Activated CD8-positive, alpha-beta T cell treated with anti-CD3 and anti-CD28 coated beads for 36 hours (primary cell): Measurements from ENCODE around the gene GNGT2. TPM values are rescaled to one million over a fixed set of nuclear protein-coding genes. Genes with fewer than 3 reads are reported as not detected.
A peak's percentile ranks its signal among the peaks of the same experiment; 100 is the strongest.

Experiments
- ATAC-seq: fragments of 200-7000 bp; cut with Tn5 transposase; one replicate; pipeline ENCODE4 v1.10.0; 2021; ENCODE audit warnings: mild to moderate bottlenecking, moderate library complexity
- CTCF ChIA-PET: fragments of 350-600 bp; sonication (Branson Sonifier 250); formaldehyde crosslinking; loops from one replicate; lab custom pipeline; 2021; ENCODE audit warnings: antibody characterized with exemption; lab: Charles Lee
- POLR2A ChIA-PET: fragments of 350-600 bp; sonication (Branson Sonifier 250); formaldehyde crosslinking; loops from one replicate; lab custom pipeline; 2021; ENCODE audit warnings: antibody characterized with exemption; lab: Charles Lee
- DNase-seq: peaks from one replicate; pipeline ENCODE4 v3.0.0-alpha.2; 2020
- H3K27ac Mint-ChIP-seq: one replicate; pipeline ENCODE4 v1.8.0; 2021; ENCODE audit warnings: mild to moderate bottlenecking, mixed read lengths
- H3K27me3 Mint-ChIP-seq: one replicate; pipeline ENCODE4 v1.8.0; 2021; ENCODE audit warnings: mixed read lengths
- H3K36me3 Mint-ChIP-seq: one replicate; pipeline ENCODE4 v1.8.0; 2021; ENCODE audit warnings: low read depth, mixed read lengths
- H3K4me1 Mint-ChIP-seq: one replicate; pipeline ENCODE4 v1.8.0; 2021; ENCODE audit warnings: low read depth, mixed read lengths
- H3K4me3 Mint-ChIP-seq: one replicate; pipeline ENCODE4 v1.8.0; 2021; ENCODE audit warnings: mild to moderate bottlenecking, moderate library complexity, mixed read lengths
- H3K9me3 Mint-ChIP-seq: one replicate; pipeline ENCODE4 v1.8.0; 2021; ENCODE audit warnings: mixed read lengths
- intact Hi-C: fragments of 100-400 bp; cut with micrococcal nuclease; formaldehyde crosslinking; loops from one replicate; pipeline ENCODE4 v1.10.0; 2022
- total RNA-seq, 2 experiments: library from RNA; stranded (reverse); gene quantifications; one replicate each; pipeline ENCODE4 v1.2.3, GENCODE V29; 2021
- TF ChIP-seq, protein P1 (sequence below): fragments of 200-600 bp; IDR thresholded peaks from one replicate; pipeline ENCODE4 v1.8.0; 2022; ENCODE audit warnings: antibody characterized with exemption, mild to moderate bottlenecking

GNGT2 gene
- total RNA-seq, 2 experiments from 2014 or later: 21.7 to 23.9 TPM

DNA sequence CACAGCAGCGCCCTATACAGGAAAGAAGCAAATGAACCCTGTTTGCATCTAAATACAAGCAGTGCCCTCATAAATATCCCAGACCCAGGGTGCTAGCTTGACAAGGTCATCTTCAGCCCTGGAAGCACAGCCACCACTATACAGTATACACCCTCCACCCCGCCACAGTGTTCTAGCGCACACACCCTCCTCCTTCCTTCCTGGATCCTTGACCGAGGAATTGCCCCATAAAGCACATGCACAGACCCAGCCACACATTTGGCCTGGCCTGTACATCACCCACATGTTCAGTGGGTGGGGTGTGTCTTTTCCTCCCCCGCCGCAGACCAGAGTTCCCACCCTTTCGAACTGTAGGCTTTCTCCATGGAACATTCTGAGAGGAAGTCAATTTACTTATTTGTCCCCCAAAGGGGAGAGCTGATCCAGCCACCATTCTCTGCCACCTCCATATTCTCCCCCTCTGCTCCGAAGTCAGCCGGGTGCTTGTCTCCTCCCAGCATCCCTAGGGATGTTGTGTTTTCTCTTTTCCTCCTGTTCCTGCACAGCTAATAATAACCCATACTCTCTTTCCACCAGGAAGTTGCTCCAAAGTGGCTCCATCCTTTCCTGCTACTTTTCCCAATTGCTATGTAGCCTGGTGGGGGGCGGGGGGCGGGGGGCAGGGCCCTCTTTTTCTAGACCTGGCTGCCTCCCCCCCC is 6.7 kb upstream of the GNGT2 start:
- CTCF ChIA-PET: interaction anchor here (0.9 to 1.0 kb wide), 3 partner anchors 11 to 74 kb away, joined by 3 read pairs; no protein-coding TSS in a partner anchor
- TF ChIP-seq, protein P1, sequence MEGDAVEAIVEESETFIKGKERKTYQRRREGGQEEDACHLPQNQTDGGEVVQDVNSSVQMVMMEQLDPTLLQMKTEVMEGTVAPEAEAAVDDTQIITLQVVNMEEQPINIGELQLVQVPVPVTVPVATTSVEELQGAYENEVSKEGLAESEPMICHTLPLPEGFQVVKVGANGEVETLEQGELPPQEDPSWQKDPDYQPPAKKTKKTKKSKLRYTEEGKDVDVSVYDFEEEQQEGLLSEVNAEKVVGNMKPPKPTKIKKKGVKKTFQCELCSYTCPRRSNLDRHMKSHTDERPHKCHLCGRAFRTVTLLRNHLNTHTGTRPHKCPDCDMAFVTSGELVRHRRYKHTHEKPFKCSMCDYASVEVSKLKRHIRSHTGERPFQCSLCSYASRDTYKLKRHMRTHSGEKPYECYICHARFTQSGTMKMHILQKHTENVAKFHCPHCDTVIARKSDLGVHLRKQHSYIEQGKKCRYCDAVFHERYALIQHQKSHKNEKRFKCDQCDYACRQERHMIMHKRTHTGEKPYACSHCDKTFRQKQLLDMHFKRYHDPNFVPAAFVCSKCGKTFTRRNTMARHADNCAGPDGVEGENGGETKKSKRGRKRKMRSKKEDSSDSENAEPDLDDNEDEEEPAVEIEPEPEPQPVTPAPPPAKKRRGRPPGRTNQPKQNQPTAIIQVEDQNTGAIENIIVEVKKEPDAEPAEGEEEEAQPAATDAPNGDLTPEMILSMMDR: no peak
- Mint-ChIP-seq H3K9me3 (no peaks in the 10 kb centered on the region), H3K27me3 (no peaks in the 10 kb centered on the region), H3K4me1 (peaks cover 76% of the 10 kb centered on the region), H3K27ac (peak overlapping the region; percentile 83), H3K4me3 (peak overlapping the region; percentile 45), H3K36me3 (peaks cover 71% of the 10 kb centered on the region)
- DNase-seq: no peak
- intact Hi-C loops: no loop called here
- POLR2A ChIA-PET: interaction anchor here (0.7 to 5.8 kb wide), 8 partner anchors 8 to 25 kb away, joined by 3 to 52 read pairs (median 8); no protein-coding TSS in a partner anchor
- ATAC-seq: no peak

DNA sequence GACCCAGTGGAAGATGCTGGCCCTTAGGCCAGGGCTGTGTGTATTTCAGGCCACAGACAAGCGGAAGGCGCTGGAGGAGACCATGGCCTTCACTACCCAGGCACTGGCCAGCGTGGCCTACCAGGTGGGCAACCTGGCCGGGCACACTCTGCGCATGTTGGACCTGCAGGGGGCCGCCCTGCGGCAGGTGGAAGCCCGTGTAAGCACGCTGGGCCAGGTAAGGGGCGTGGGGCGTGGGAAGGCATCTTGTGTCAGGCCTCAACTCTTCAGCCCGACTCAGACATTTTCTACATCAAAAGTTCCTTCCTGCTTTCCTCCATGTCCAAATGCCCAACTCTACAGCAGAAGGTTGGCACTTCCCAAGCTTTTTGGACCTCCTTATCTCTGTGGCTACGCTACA is 6.1 kb upstream of the GNGT2 start:
- ATAC-seq (no peak), DNase-seq (no peak)
- intact Hi-C loops: no loop called here
- H3K4me3 Mint-ChIP-seq: peak overlapping the region; percentile 45
- peak overlapping the region; percentile 89 for H3K27ac Mint-ChIP-seq
- no peaks in the 10 kb centered on the region for H3K27me3 Mint-ChIP-seq
- peaks cover 75% of the 10 kb centered on the region for H3K4me1 Mint-ChIP-seq
- no peaks in the 10 kb centered on the region for H3K9me3 Mint-ChIP-seq
- TF ChIP-seq, protein P1: no peak
- ChIA-PET POLR2A (interaction anchor here (0.7 to 5.8 kb wide), 6 partner anchors 8 to 24 kb away, joined by 3 to 52 read pairs (median 6); no protein-coding TSS in a partner anchor), CTCF (interaction anchor here (1.0 kb wide), 1 partner anchor 11 kb away, joined by 3 read pairs; no protein-coding TSS in a partner anchor)
- peaks cover 68% of the 10 kb centered on the region for H3K36me3 Mint-ChIP-seq

DNA sequence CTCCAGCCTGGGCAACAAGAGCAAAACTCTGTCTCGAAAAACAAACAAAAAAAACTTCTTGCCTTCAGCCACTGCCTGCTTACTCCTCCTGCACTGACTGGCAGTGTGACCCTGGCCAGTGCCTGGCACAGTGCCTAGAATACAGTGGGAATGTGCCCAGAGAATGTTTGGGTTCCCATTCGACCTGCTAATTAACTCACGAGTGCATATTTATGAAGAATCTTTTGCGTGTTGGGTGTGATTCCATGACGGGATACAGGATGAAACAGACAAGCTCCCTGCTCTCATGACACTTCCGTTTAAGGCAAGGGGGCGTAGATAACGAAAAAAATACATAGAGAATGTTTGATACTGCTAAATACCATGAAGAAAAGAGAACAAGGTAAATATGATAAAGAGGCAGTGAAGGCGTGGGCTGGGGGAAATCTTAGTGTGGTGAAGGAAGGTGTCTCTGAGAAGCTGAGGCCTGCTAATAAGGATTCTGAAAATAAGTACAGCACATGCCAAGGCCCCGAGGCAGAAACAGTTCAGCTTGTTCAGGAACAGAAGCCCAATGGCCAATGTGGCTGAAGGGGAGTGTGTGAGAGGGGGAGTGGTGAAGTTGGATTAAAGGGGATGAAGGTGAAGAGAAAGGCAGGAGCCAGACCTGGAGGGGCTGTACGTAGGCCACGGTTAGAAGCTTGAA is 4.4 kb upstream of the GNGT2 start:
- H3K27ac Mint-ChIP-seq: peak overlapping the region; percentile 91
- ChIA-PET CTCF (interaction anchor here (0.9 to 8.9 kb wide), 5 partner anchors 9 to 35 kb away, joined by 3 to 58 read pairs (median 9); partner anchors contain the start of gene PHOSPHO1), POLR2A (interaction anchor here (0.6 to 5.8 kb wide), 10 partner anchors 10 to 36 kb away, joined by 3 to 52 read pairs (median 6); no protein-coding TSS in a partner anchor)
- no peaks in the 10 kb centered on the region for H3K27me3 Mint-ChIP-seq
- H3K36me3 Mint-ChIP-seq: peaks cover 66% of the 10 kb centered on the region
- DNase-seq (peak; percentile 80), ATAC-seq (no peak)
- H3K9me3 Mint-ChIP-seq: no peaks in the 10 kb centered on the region
- TF ChIP-seq, protein P1: no peak
- peaks cover 77% of the 10 kb centered on the region for H3K4me1 Mint-ChIP-seq
- intact Hi-C loops: no loop called here
- H3K4me3 Mint-ChIP-seq: peak overlapping the region; percentile 79

DNA sequence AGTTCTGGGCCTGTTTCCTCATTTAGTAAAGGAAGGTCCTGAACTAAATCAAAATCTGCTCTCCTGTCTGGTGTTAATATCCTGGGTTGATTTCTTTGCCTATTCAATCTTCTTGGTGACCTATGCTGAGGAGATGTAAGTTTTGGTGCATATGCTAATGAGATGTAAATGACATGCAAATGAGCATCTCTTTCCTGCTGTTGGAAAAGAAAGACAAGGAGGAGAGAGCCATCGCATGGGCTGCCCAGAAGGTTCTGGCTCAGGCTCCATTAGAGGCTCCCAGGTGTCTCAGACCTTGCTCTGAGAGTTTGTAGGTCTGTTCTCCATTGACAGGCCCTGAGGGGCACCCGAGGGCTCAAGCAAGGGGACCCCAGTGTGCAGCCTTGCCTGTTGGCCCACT is 3.5 kb upstream of the GNGT2 start:
- H3K9me3 Mint-ChIP-seq: no peaks in the 10 kb centered on the region
- TF ChIP-seq, protein P1: no peak
- peak overlapping the region; percentile 91 for H3K27ac Mint-ChIP-seq
- peaks cover 58% of the 10 kb centered on the region for H3K36me3 Mint-ChIP-seq
- DNase-seq (no peak), ATAC-seq (no peak)
- POLR2A ChIA-PET: interaction anchor here (2.1 to 5.8 kb wide), 3 partner anchors 10 to 21 kb away, joined by 7 to 52 read pairs (median 8); no protein-coding TSS in a partner anchor
- H3K27me3 Mint-ChIP-seq: no peaks in the 10 kb centered on the region
- CTCF ChIA-PET: interaction anchor here (0.9 to 8.9 kb wide), 8 partner anchors 8 to 41 kb away, joined by 3 to 58 read pairs (median 9); partner anchors contain the start of gene PHOSPHO1
- H3K4me1 Mint-ChIP-seq: peaks cover 77% of the 10 kb centered on the region
- H3K4me3 Mint-ChIP-seq: peak overlapping the region; percentile 79
- intact Hi-C loops: no loop called here
